HG03097 (cell line): ENCODE measurements around the gene GNB3.
"Not testable (repeated sequence)": the region's sequence is repeated elsewhere in the genome, so short reads cannot be mapped to it uniquely, and the experiment has no call there.

Source experiments
- ATAC-seq: cut with Tn5 transposase; IDR thresholded peaks from one replicate; pipeline ENCODE4 v1.9.1; 2021; ENCODE audit not compliant: unreplicated experiment, low FRiP score

The GNB3 gene

DNA sequence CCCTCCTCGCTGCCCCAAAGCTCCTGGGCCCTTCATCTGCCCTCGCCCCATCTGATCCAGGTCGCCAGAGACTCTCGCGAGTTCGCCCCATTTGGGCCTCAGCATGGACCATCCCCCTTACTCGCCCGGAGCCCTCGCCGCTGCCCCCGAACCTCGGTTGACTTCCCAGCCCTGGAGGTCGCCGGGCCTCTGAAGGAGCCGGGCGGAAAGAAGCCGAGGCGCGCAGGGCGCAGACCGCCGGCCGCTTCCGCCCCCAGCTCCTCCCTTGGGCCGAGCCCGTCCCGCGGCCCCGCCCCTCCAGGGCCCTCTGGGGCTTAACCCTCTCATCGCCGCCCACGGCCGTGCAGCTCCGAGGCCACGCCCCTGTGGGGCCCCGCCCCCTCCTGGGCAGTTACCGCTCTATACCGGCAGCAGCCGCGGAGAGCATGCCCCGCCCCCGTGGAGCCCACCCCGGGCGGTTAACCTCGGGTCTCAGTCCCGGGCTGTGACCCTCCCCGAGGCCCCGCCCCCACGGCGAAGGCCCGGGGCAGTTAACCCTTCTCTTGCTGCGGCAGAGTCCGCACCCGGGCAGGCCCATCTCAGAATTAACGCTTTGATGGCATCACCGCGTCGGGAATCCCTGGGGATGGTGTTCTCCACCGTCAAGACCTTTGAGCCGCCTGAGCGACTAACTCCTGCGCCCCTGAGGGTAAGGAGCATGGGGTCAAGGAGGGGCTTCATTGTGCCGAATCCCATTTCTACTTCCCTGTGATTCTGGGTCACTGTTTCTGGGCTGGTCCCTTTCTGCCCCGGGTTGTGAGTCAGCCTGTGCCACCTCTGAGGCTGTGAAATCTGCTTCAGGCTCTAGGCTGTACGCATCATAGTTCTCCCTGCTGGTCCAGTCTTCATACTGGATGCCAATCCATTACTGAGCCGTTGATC lies 32.6 kb downstream of the GNB3 start, which contains the start of gene SPSB2:
SPSB2 (minus strand) TSS at position 210 of the 921 bp plus-strand sequence. CDS start 402 bp downstream, outside the sequence.
- ATAC-seq: peak; percentile 70

- ATAC-seq: not testable (repeated sequence)
Observed at GRCh38 chr12:6874015-6874368, 33.3 kb downstream of the GNB3 start.

DNA sequence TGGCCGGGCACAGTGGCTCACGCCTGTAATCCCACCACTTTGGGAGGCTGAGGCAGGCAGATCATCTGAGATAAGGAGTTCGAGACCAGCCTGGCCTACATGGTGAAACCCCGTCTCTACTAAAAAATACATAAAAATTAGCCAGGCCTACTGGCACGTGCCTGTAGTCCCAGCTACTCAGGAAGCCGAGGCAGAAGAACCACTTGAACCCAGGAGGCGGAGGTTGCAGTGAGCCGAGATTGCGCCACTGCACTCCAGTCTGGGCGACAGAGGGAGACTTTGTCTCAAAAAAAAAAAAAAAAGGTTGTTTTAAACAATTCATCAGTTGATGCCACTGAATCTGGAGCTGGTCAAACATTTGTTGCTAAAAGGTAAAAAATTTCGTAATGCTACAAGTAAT lies 39.1 kb downstream of the GNB3 start:
- ATAC-seq: not testable (repeated sequence)

GRCh38 chr12:6883252-6883651 lies 42.5 kb downstream of the GNB3 start:
- ATAC-seq: no peak

DNA sequence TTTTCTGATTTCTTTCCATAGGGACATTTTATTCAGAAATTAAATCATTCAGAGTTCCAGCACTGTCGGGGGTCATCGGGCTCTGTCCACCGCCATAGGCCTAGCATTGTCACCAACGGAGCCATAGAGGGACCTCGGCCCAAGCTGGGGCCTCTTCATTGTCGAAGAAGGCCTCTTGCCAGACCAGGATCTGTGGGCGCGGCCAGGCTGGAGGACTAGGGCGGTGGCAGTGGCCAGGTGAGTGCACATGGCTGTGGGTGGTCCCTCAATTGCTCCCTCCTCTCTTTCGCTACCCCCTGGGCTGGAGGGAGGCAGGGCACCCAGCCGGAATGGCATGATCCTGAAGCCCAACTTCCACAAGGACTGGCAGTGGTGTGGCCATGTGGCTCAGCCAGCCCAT lies 43.0 kb downstream of the GNB3 start:
- ATAC-seq: no peak

DNA sequence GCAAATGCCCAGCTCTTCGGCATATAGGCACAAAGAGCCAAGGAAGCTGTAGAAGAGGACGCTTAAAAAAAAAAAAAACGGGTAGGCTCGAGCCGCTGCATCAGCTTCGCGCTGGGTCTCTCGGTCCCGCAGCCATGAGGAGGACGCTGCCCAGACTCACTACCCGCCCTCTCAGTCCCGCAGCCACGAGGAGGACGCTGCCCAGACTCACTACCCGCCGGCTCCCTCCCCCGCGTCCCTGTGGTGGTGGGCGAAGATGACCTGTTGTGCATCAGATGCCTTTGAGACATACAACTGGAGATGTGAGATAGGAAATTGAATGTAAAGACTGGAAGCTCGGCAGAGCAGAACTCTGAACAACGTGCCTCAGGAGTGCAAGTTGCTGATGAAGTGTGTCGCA lies 43.8 kb downstream of the GNB3 start:
- ATAC-seq: no peak

GRCh38 chr12:6886206-6886999 lies 45.7 kb downstream of the GNB3 start:
- not testable (repeated sequence) for ATAC-seq

GRCh38 chr12:6887460-6887859 lies 46.7 kb downstream of the GNB3 start:
- no peak for ATAC-seq

DNA sequence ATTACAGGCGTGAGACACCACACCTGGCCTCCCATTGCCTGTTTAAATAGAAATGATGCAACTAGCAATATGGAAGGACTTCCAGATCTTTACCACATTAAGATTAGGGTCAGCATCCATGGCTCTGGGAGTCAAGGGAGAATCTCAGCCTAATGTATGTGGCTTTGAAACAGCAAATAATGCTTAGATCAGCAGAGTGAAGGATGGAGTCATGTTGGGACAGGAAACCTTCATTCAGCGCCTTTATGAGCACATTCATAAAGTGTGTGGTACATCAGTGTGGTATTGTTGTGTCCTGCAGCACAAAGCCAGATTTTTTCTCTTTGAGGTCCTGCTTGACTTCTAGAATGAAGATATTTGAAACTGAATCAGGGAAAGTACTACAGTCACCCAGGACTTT lies 47.6 kb downstream of the GNB3 start:
- ATAC-seq: no peak

DNA sequence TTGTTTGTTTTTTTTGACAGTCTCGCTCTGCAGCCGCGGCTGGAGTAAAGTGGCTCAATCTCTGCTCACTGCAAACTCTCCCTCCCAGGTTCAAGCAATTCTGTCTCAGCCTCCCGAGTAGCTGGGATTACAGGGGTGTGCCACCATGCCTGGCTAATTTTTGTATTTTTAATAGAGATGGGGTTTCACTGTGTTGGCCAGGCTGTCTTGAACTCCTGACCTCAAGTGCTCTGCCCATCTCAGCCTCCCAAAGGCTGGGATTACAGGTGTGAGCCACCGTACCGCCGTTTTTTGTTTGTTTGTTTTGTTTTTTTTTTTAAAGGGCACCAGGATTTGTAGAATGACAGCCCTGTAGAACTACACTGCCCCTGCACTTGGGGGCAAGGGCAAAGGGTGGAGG lies 48.1 kb downstream of the GNB3 start:
- ATAC-seq: not testable (repeated sequence)

DNA sequence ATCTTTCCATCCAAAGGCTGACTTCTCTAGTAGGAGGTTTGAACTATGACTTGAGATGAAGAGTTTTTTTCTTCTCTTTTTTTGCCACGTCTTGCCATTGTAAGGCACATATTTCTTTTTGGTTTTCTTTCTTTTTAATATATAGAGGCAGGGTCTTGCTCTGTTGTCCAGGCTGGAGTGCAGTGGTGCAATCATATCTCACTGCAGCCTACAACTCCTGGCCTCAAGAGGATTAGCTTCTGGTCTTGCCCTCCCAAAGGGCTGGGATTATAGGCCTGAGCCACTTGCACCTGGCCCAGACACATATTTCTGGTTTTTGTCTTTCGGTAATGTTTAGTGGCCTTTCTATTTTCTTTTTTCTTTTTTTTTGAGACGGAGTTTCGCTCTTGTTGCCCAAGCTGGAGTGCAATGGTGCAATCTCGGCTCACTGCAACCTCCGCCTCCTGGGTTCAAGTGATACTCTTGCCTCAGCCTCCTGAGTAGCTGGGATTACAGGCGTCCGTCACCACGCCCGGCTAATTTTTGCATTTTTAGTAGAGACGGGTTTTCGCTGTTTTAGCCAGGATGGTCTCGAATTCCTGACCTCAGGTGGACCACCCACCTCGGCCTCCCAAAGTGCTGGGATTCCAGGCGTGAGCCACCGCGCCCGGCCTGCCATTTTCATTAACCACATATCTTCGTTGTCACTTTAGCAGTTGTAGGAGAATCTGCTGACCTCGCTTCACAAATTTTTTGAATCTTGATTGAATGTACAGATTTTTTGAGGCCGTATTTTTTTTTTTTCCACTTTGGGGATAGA lies 49.2 kb downstream of the GNB3 start:
- not testable (repeated sequence) for ATAC-seq

GRCh38 chr12:6890789-6891645 lies 50.3 kb downstream of the GNB3 start:
- peak; percentile 94 for ATAC-seq

GRCh38 chr12:6891646-6892001 lies 50.9 kb downstream of the GNB3 start:
- ATAC-seq: peak; percentile 8

- ATAC-seq: not testable (repeated sequence)
Observed at GRCh38 chr12:6892683-6893082, 52.0 kb downstream of the GNB3 start.

GRCh38 chr12:6894321-6894720 lies 53.6 kb downstream of the GNB3 start:
- ATAC-seq: no peak
